NOMO-1 treated with DMSO at 0.1 percent for 48 hours (cell line): Measurements from ENCODE around the gene CAPN1.
"Not testable (repeated sequence)": the region's sequence is repeated elsewhere in the genome, so short reads cannot be mapped to it uniquely, and the experiment has no call there.

Experiments
- DNase-seq: peaks from one replicate; lab custom pipeline; 2025; ENCODE audit not compliant: unreplicated experiment; lab: John Stamatoyannopoulos, UW

The CAPN1 gene

GRCh38 chr11:65181569-65182257, at the start of gene CAPN1:
Gene CAPN1, plus strand, starts transcription at chr11:65181928. Its CDS starts 774 bp downstream, at chr11:65182702.
- peak; percentile 89 for DNase-seq

GRCh38 chr11:65132238-65132987, 49.3 kb upstream of the CAPN1 start:
- DNase-seq: no peak

GRCh38 chr11:65132988-65133700, 48.6 kb upstream of the CAPN1 start:
- DNase-seq: peak; percentile 68

- no peak for DNase-seq
Observed at GRCh38 chr11:65133724-65134123, 48.0 kb upstream of the CAPN1 start.

- DNase-seq: peak; percentile 83
Observed at GRCh38 chr11:65134240-65134951, 47.3 kb upstream of the CAPN1 start, which contains the start of gene SYVN1. Gene SYVN1, minus strand, starts transcription at chr11:65134519. Its CDS starts 918 bp downstream, at chr11:65133601.

- peak; percentile 96 for DNase-seq
Observed at GRCh38 chr11:65134952-65135632, 46.6 kb upstream of the CAPN1 start.

- no peak for DNase-seq
Observed at GRCh38 chr11:65135633-65136145, 46.0 kb upstream of the CAPN1 start.

- DNase-seq: no peak
Observed at GRCh38 chr11:65136515-65137096, 45.1 kb upstream of the CAPN1 start.

- peak; percentile 17 for DNase-seq
Observed at GRCh38 chr11:65141896-65142494, 39.7 kb upstream of the CAPN1 start.

GRCh38 chr11:65147352-65148075, 34.2 kb upstream of the CAPN1 start:
- no peak for DNase-seq

- no peak for DNase-seq
Observed at GRCh38 chr11:65148657-65149056, 33.1 kb upstream of the CAPN1 start.

- DNase-seq: not testable (repeated sequence)
Observed at GRCh38 chr11:65150131-65150508, 31.6 kb upstream of the CAPN1 start.

GRCh38 chr11:65150509-65151299, 31.0 kb upstream of the CAPN1 start:
- DNase-seq: peak; percentile 87

- peak; percentile 33 for DNase-seq
Observed at GRCh38 chr11:65151331-65151899, 30.3 kb upstream of the CAPN1 start.

- DNase-seq: peak; percentile 22
Observed at GRCh38 chr11:65152122-65152521, 29.6 kb upstream of the CAPN1 start.

- DNase-seq: peak; percentile 22
Observed at GRCh38 chr11:65156256-65156655, 25.5 kb upstream of the CAPN1 start.

GRCh38 chr11:65156926-65157325, 24.8 kb upstream of the CAPN1 start:
- no peak for DNase-seq

- no peak for DNase-seq
Observed at GRCh38 chr11:65157336-65157735, 24.4 kb upstream of the CAPN1 start.
